ENCODE data around the gene TMEM176B.

TMEM176B gene

DNA sequence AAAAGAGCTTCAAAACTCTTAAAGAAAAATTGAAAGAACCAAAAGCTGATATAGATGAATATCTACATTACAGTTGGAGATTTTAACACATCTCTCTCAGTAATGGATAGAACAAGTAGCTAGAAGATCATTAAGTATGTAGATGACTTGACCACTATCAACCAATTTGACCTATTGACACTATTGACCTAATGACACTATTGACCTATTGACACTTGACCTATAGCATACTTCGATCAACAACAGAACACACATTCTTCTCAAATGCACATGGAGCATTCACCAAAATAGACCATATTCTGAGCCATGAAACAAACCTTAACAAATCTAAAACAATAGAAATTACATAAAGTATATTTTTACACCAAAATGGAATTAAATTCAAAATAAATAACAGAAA is 40.7 kb downstream of the TMEM176B start:
- no peak overlapping the region for H3K4me3 ChIP-seq (ENCODE audit: low read depth, low read length)
- DNase-seq (ENCODE audit: low read depth): no peak
- TF ChIP-seq, protein P1, sequence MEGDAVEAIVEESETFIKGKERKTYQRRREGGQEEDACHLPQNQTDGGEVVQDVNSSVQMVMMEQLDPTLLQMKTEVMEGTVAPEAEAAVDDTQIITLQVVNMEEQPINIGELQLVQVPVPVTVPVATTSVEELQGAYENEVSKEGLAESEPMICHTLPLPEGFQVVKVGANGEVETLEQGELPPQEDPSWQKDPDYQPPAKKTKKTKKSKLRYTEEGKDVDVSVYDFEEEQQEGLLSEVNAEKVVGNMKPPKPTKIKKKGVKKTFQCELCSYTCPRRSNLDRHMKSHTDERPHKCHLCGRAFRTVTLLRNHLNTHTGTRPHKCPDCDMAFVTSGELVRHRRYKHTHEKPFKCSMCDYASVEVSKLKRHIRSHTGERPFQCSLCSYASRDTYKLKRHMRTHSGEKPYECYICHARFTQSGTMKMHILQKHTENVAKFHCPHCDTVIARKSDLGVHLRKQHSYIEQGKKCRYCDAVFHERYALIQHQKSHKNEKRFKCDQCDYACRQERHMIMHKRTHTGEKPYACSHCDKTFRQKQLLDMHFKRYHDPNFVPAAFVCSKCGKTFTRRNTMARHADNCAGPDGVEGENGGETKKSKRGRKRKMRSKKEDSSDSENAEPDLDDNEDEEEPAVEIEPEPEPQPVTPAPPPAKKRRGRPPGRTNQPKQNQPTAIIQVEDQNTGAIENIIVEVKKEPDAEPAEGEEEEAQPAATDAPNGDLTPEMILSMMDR (IDR thresholded peaks at IDR 0.05; ENCODE audit: insufficient read depth, low read depth, low read length, missing control alignments): no peak

DNA sequence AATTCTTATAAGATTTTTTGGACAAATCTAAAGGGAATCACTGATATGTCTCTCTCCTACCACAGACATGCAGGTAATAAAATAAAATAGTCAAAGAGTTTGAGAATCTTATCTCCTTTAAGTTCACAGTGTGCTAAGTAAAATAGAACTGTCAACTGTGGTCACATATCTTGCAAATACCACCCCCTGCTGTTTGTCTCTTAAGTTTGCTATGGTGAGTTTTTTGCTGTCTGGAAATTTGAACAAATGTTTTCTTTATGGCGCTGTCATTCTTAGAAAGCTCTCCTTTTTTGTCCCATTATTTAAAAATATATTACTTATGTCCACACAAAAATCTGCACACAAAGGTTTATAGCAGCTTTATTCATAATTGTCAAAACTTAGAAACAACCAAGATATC is 43.3 kb downstream of the TMEM176B start:
- TF ChIP-seq, protein P1 (IDR thresholded peaks at IDR 0.05; ENCODE audit: insufficient read depth, low read depth, low read length, missing control alignments): peak; percentile 52
- H3K4me3 ChIP-seq (ENCODE audit: low read depth, low read length): no peak overlapping the region
- peak; percentile 72 for DNase-seq (ENCODE audit: low read depth)

DNA sequence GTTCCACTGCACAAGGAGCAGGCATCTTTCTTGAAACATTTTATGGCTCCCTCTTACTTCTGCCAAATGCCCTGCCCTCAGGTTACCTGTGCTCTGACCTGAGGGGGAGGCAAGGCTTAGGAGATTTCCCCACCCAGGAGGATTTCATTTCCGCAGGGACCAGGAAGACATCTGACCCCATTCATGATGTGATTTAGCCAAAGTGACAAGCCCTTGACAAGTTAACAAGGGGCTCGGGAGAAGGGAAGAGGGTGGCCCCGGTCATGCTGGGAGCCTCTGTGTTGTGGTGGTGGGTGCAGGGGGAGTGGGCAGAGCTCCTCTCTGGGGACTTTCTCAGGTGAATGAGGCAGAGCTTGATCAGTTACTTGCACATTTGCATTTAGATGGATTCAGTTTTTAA is 44.0 kb downstream of the TMEM176B start:
- TF ChIP-seq, protein P1 (IDR thresholded peaks at IDR 0.05; ENCODE audit: insufficient read depth, low read depth, low read length, missing control alignments): no peak

DNA sequence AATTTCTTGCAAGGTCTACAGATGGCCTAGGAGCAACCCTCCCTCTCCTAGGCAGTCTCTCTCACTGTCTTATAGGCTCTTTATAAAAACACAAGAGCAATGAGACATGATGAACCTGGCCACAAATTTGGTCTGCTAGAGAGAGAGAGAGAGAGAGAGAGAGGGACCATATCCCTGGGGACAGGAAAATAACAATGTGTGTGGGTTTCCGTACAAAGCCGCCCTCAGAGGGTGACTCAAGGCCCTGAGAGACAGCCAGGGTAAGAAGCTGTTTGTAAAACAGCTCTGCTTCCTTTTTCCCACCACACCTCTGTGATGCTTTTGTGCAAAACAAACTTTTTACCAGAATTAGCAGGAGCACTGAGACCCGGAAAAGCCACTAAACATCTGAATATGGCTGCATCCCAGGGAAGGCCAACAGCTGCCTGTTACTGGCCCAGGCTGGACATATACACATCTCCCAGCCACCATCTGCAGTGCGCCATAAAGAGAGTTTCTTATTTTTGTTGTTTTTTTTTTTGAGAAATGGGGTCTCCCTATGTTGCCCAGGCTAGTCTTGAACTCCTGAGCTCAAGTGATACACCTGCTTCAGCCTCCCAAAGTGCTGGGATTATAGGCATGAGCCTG is 44.6 kb downstream of the TMEM176B start:
- TF ChIP-seq, protein P1 (IDR thresholded peaks at IDR 0.05; ENCODE audit: insufficient read depth, low read depth, low read length, missing control alignments): no peak
- DNase-seq (ENCODE audit: low read depth): peak; percentile 83
- H3K4me3 ChIP-seq (ENCODE audit: low read depth, low read length): no peak overlapping the region

More for the DNA sequence above, 44.0 kb downstream of the TMEM176B start:
- no peak overlapping the region for H3K4me3 ChIP-seq (ENCODE audit: low read depth, low read length)
- DNase-seq (ENCODE audit: low read depth): no peak

DNA sequence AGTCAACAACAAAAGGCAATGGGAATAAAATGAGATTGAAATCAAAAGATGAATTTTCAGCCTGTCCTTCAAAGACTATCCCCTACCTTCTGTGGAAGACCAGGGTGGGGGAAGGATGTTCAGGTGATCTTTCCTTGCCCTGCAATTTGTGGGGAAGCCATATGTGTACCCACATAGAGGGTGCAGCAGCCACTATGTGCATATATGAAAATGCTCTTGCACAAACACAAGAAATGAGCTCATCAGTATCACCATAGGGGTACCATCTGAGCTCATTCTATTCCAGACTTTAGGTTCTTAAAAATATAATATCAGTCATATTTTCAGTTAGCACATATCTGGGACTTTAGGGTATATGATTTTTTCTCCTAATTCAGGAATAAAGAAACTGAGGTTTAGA is 45.2 kb downstream of the TMEM176B start:
- TF ChIP-seq, protein P1 (IDR thresholded peaks at IDR 0.05; ENCODE audit: insufficient read depth, low read depth, low read length, missing control alignments): no peak
- no peak for DNase-seq (ENCODE audit: low read depth)
- no peak overlapping the region for H3K4me3 ChIP-seq (ENCODE audit: low read depth, low read length)

DNA sequence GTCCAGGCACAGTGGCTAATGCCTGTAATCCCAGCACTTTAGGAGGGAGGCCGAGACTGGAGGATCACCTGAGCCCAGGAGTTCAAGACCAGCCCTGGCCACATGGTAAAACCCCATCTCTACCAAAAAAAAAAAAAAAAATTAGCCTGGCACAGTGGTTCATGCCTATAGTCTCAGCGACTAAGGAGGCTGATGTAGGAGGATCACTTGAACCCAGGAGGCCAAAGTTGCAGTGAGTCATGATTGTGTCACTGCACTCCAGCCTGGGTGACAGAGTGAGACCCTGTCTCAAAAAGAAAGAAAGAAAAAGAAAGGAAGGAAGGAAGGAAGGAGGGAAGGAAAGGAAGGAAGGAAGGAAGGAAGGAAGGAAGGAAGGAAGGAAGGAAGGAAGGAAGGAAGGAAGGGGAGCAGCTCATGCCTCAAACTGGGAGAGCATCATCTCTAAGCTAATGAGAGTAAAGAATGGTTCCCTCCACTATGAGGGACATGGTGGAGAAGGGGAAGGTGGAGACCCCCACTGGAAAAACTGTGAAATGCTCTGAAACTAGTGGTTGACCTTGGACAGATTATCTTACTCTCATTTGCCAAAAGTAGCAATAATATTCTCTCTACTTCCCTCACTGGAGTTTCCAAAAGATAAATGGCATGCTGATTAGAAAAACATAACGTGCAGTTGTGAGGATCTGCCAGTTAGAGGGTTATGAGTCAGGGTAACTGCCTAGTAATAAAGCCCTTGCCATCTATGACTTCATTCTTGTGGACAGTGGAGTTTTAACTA is 46.1 kb downstream of the TMEM176B start:
- TF ChIP-seq, protein P1 (IDR thresholded peaks at IDR 0.05; ENCODE audit: insufficient read depth, low read depth, low read length, missing control alignments): peak; percentile 51
- no peak overlapping the region for H3K4me3 ChIP-seq (ENCODE audit: low read depth, low read length)
- DNase-seq (ENCODE audit: low read depth): peak; percentile 67
